Raji (cell line): ENCODE data around the gene DCN.

Source experiments
- POLR2A ChIP-seq: IDR thresholded peaks from 2 replicates; pipeline ENCODE4 v1.6.1; 2011; ENCODE audit warnings: low read depth, low read length, control low read depth; ENCODE audit not compliant: insufficient read depth

DCN gene, protein sequence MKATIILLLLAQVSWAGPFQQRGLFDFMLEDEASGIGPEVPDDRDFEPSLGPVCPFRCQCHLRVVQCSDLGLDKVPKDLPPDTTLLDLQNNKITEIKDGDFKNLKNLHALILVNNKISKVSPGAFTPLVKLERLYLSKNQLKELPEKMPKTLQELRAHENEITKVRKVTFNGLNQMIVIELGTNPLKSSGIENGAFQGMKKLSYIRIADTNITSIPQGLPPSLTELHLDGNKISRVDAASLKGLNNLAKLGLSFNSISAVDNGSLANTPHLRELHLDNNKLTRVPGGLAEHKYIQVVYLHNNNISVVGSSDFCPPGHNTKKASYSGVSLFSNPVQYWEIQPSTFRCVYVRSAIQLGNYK

DNA sequence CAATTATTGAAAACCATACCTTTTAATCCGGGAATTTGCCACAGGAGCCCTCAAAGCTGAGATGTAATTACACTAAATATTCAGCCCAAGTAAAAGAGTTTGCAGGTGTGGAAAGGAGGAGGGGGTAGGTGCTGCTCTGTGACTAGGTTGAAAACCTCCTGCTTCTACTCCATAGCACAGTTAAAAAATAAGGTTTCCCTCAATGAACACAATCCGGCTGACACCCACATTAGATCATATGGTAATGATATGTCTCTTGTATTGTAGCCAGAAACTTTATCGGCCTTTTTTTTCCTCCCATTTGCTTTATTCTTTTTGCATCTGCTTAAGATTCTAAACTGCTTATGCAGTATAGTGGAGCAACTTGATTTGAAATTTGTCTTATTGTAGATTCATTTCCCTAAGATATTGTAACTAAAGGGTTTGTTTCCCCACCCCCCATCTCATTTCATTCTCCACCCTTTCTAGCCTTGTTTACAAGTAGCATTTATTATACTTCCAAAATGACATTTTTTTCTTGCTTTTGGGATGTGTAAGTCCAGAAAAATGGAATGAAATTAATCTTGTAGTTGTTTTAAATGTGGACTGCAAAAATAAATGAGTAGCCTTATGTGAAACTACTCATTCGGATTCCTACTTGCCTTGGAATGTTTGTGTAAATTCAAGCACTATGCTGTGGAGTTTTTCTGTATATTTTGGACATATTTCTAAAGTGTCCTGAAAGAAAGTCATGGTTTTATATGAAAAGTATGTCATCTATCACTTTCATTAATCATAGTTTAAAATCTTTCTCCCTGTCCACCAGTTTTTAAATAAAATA, at the start of gene DCN:
Gene DCN, minus strand, starts transcription at position 182 of the 820 bp plus-strand sequence. CDS start 4,265 bp downstream, outside the sequence.
- TF ChIP-seq POLR2A, result no peak

DNA sequence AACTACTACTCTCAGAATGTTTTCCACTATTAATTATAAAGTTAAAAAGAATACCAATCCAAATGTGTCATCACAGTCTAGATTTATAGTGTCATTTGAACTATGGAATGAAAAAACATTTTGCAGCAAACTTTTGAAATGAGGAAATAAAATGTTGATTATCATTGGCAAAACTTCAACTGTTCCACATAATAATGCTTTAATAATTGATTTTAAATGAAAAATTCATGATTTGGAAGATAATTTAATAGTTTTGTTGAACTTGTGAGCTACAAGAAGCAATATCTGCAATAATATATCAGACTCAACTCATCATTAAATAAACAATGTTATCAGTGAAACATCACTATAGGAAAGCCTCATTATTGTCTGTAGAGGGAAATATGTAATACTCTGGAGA, 48.2 kb upstream of the DCN start:
- no peak for TF ChIP-seq POLR2A

DNA sequence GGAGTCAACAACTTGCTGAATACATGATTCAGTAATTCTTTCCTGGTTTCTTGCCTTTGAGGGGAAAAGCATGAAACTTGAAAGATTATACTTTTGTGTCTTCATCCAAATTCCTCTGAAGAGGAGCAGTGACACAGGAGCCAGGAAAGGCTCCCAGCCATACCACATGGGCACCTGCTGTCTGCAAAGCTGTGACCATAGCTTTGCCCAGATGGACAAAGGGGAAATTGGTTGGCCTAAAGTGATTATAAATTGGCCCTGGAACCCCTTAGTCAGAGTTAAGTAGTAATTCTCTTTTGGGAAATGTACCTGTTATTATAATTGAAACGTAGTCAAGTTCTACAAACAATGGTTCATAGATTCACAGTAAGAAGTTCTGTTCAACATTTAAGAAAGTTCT, 44.3 kb upstream of the DCN start:
- no peak for TF ChIP-seq POLR2A

- TF ChIP-seq POLR2A, result no peak
These were observed 42.7 kb upstream of the DCN start for GRCh38 chr12:91225316-91225715.

DNA sequence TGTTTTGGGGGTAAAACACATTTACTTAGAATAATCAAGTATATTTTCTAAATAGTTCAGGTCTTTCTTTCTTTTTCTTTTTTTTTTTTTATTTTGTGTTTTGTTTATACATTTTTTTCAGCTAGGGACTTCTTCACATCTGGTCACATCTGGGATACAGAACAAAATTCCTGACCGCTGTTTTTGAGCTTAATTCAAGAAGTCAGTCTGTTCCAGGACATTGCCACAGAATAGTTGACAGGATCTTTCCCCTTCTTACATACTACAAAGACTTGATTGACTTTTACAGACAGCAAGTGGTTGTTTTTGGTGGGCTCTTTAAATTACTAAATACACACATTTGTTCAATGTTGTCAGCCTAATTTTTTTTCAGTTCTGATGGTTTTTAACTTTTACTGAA, 41.8 kb upstream of the DCN start:
- TF ChIP-seq POLR2A, result no peak

DNA sequence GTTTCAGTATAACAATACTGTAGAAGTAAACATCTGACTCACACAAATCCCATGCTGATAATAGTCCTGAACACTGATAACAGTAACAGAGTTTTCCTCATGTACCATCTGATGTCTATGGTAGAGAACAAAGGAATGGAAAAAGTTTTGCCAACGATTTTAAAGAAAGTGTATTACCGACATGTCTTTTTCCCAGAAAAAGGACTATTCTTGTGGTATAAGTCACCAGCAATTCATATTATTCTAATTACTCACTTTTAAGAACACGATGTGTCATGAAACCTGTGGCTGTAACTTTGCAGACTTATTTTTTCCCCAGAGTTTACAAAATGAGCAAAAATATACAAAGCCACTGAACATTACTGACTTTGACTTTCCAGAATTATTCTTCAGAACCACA, 40.1 kb upstream of the DCN start:
- TF ChIP-seq POLR2A, result no peak

- no peak for TF ChIP-seq POLR2A
These were observed 37.3 kb upstream of the DCN start for GRCh38 chr12:91219919-91220318.

DNA sequence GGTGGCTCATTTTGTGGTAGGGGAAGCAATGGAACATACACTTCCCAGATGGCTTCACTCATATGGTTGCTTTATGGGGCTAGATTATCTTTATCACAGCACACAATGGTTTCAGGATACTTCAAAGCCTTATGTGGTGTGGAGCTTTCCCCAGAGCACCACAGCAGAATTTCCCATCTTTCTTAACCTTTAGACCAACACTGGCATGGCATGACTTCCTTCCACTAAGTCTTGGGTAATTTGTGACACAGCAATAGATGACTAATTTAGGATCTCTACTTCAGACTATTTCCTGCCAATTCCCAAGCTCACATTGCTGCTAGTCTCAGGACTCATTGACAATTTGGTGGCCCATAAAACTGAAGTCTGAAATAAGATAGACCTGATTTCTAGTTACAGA, 36.9 kb upstream of the DCN start:
- TF ChIP-seq POLR2A, result no peak

DNA sequence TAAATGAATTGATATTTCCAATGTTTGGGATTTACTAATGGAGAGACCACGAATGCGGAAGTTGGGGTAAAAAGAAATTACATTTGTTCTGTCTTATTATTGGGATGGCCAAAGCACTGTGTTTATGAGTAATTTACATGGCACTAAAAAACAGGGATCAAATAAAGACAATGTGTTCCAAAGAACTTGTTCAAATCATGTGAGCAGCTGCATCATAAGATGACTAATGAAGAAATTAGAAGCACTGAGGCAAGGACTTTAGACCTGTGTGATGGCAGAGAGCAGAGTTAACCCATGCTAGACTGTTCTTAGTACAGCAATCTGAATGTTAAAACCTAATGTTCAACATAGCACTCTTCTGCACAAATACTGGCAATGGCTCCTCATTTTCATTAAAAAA, 34.3 kb upstream of the DCN start:
- no peak for TF ChIP-seq POLR2A

DNA sequence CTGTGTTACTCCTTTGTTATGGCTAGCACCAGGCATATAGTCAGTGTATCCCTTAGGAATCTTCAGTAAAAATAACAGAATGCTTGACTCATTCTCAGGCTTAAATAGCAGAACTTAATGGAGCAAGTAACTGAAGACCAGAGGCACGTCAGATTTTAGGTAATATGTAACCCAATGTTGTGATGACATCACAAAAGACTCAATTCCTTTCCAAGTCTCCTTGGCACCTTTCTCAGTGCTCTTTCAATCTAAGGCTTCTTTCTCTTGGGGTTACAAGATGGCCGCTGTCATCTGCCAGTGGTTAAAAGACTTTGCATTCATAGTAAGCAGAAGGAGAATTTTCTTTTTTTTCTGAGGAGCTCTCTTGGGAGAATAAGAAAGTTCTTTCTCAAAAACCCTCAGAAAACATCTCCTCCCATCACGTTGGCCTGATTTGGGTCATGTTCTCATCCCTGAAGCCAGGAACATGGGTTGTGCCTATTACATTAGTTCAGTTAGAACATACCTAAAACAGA, 33.4 kb upstream of the DCN start:
- no peak for TF ChIP-seq POLR2A

- no peak for TF ChIP-seq POLR2A
These were observed 29.2 kb upstream of the DCN start for GRCh38 chr12:91211866-91212265.

- no peak for TF ChIP-seq POLR2A
These were observed 28.0 kb upstream of the DCN start for GRCh38 chr12:91210618-91211017.

- TF ChIP-seq POLR2A, result no peak
These were observed 27.5 kb upstream of the DCN start for GRCh38 chr12:91210144-91210543.

DNA sequence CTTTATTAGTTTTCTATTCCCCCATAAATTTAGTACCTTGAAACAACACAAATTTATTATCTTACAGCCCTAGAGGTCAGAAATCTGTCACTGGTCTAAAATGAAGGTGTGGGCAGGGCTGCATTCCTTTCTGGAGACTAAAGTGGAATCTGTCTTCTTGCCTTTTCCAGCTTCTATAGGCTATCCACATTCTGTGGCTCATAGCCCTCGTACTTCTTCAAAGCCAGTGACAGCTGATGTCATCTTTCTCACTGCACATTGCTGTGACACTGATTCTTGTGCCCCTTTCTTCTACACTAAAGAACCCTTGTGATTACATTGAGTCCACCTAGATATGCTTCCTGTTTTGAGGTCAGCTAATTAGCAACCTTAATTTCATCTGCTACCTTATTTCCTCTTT, 23.2 kb upstream of the DCN start:
- no peak for TF ChIP-seq POLR2A

DNA sequence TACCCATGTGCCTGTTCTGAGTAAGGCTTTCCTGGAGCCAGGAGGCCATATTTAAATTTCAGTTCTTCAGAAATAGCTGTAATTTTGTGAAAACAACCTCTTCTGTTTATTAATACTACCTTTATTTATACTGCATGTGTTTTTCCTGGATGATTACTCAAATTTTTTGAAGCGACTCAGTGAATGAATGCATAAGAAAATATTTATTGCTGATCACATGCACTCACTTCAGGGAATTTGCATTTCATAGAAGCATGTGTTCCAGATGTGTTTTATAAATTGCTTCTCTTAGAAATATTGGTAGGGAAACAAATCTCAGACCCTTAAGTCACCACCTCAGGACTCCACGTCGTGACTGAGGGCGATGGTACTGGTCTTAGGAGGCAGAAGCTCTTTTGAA, 21.8 kb upstream of the DCN start:
- no peak for TF ChIP-seq POLR2A

DNA sequence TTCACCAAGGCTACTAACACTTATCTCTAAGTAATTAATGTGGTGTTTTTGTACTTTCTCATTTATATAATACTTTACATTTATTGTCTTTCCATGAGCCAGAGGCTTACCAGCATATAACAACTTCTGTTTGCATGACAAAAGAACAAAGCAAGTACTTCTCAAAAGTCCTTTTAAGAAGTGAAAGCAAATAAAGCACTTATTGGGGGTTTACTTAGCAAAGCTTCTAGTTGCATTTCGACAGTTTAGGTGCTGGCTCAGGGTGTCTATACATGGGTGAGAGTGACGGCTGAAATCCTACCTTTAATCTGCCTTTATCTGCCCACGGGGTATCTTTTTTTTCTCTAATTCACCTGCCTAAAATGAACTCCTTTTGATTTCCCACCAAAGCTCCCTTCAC, 21.0 kb upstream of the DCN start:
- TF ChIP-seq POLR2A, result no peak
